ENCODE results near the gene KLK13. TPM values are rescaled to one million over a fixed set of nuclear protein-coding genes. Genes with fewer than 3 reads are reported as not detected.

The KLK13 gene
- total RNA-seq, 4 donors from 2014 or later = 0.22 to 0.73 TPM; not detected in 2

GRCh38 chr19:51101171-51101865 is 36.4 kb upstream of the KLK13 start:
- H3K9me3 ChIP-seq = no peaks in the 10 kb centered on the region
- H3K4me3 ChIP-seq (replicated peaks in 1 of 3) = no peak overlapping the region
- H3K27me3 ChIP-seq = no peaks in the 10 kb centered on the region
- TF ChIP-seq CTCF (IDR thresholded peaks at IDR 0.05) = no peak
- no peak for TF ChIP-seq POLR2A (IDR thresholded peaks at IDR 0.05)
- H3K36me3 ChIP-seq = peaks cover 0 to 17% of the 10 kb centered on the region in 2 donors
- intact Hi-C loops (cut with DNase I) = no loop called here
- DNase-seq = no peak
- no peak overlapping the region for H3K27ac ChIP-seq
- no peaks in the 10 kb centered on the region for H3K4me1 ChIP-seq
- 84% methylated on average over 5 of the region's 5 CpGs for WGBS, 2 donors

- H3K36me3 ChIP-seq = peaks cover 0 to 17% of the 10 kb centered on the region in 2 donors
- intact Hi-C loops (cut with DNase I) = no loop called here
- DNase-seq = no peak
- peaks cover 0 to under 1% of the 10 kb centered on the region in 2 donors for H3K4me1 ChIP-seq
- WGBS, 2 donors = 69 to 83% methylated on average over 3 of the region's 3 CpGs
- H3K27me3 ChIP-seq = no peaks in the 10 kb centered on the region
- no peak overlapping the region for H3K27ac ChIP-seq
- no peak overlapping the region for H3K4me3 ChIP-seq (replicated peaks in 1 of 3)
- TF ChIP-seq POLR2A (IDR thresholded peaks at IDR 0.05) (no peak), CTCF (IDR thresholded peaks at IDR 0.05) (no peak)
- H3K9me3 ChIP-seq = no peaks in the 10 kb centered on the region
Observed at GRCh38 chr19:51100601-51101000, 35.7 kb upstream of the KLK13 start.

GRCh38 chr19:51099047-51099382 is 34.1 kb upstream of the KLK13 start:
- Histone ChIP-seq H3K9me3 (no peaks in the 10 kb centered on the region), H3K27me3 (no peaks in the 10 kb centered on the region), H3K4me3 (replicated peaks in 1 of 3) (no peak overlapping the region), H3K4me1 (peaks cover 11 to 12% of the 10 kb centered on the region in 2 donors), H3K27ac (no peak overlapping the region), H3K36me3 (peaks cover 0 to 17% of the 10 kb centered on the region in 2 donors)
- intact Hi-C loops (cut with DNase I) = loop anchor here (5.0 kb wide), 1 partner anchor 77 kb away; no protein-coding TSS in a partner anchor
- no peak for TF ChIP-seq POLR2A (IDR thresholded peaks at IDR 0.05)
- no peak for TF ChIP-seq CTCF (IDR thresholded peaks at IDR 0.05)
- 70 to 80% methylated on average over 10 of the region's 22 CpGs for WGBS, 2 donors
- DNase-seq = no peak

- Histone ChIP-seq H3K36me3 (peaks cover 0 to 12% of the 10 kb centered on the region in 2 donors), H3K4me3 (replicated peaks in 1 of 3) (no peak overlapping the region), H3K27ac (no peak overlapping the region), H3K4me1 (peaks cover 14 to 17% of the 10 kb centered on the region in 2 donors), H3K27me3 (no peaks in the 10 kb centered on the region), H3K9me3 (no peaks in the 10 kb centered on the region)
- TF ChIP-seq CTCF (IDR thresholded peaks at IDR 0.05) (peak in 1 of 6 experiments; percentile 28), POLR2A (IDR thresholded peaks at IDR 0.05) (no peak)
- intact Hi-C loops (cut with DNase I) = loop anchor here (5.0 kb wide), 1 partner anchor 76 kb away; no protein-coding TSS in a partner anchor
- DNase-seq = peak; percentile 54
- WGBS, 2 donors = 63 to 89% methylated on average over 5 to 10 of the region's 78 CpGs
Observed at GRCh38 chr19:51098365-51099046, 33.6 kb upstream of the KLK13 start.

GRCh38 chr19:51097796-51098195 is 32.9 kb upstream of the KLK13 start:
- intact Hi-C loops (cut with DNase I) = loop anchor here (5.0 kb wide), 1 partner anchor 75 kb away; no protein-coding TSS in a partner anchor
- H3K27ac ChIP-seq = no peak overlapping the region
- WGBS, 2 donors = 81 to 84% methylated on average over 19 to 20 of the region's 20 CpGs
- H3K4me3 ChIP-seq (replicated peaks in 1 of 3) = no peak overlapping the region
- H3K27me3 ChIP-seq = no peaks in the 10 kb centered on the region
- H3K36me3 ChIP-seq = peaks cover 0 to 11% of the 10 kb centered on the region in 2 donors
- no peak for DNase-seq
- H3K4me1 ChIP-seq = peaks cover 21 to 22% of the 10 kb centered on the region in 2 donors
- H3K9me3 ChIP-seq = no peaks in the 10 kb centered on the region
- TF ChIP-seq CTCF (IDR thresholded peaks at IDR 0.05) = no peak
- no peak for TF ChIP-seq POLR2A (IDR thresholded peaks at IDR 0.05)

Data from thyroid gland (tissue), 4 donors.